H1 (cell line): ENCODE data around the gene ASF1A. TPM values are rescaled to one million over a fixed set of nuclear protein-coding genes. Genes with fewer than 3 reads are reported as not detected.

Experiments used
- CTCF ChIA-PET: fragments of 300-600 bp; sonication (Branson Sonifier 250); formaldehyde crosslinking; loops from one replicate; lab custom pipeline; 2021; ENCODE audit not compliant: partially characterized antibody; lab: Charles Lee
- POLR2A ChIA-PET: fragments of 300-600 bp; sonication (Branson Sonifier 250); formaldehyde crosslinking; loops from one replicate; lab custom pipeline; 2021; ENCODE audit warnings: inconsistent platforms; ENCODE audit not compliant: partially characterized antibody; lab: Charles Lee
- DNase-seq, 2 experiments: peaks; one replicate each; pipeline versions ENCODE4 v3.0.0 to v3.0.0-alpha.2; 2010 to 2022; ENCODE audit warnings: low spot score in 2 of 2, low read depth in 1 of 2, mixed read lengths in 1 of 2
- FAIRE-seq: peaks from 2 replicates; lab custom pipeline; 2011; peaks lifted over from hg19 to GRCh38; lab: Jason Lieb, UNC
- H2AFZ ChIP-seq: 2 replicates; pipeline ENCODE4 v1.8.1; 2012; ENCODE audit warnings: low read length, inconsistent platforms
- H2AK5ac ChIP-seq: 2 replicates; pipeline ENCODE4 v1.6.1; 2013; ENCODE audit warnings: low read depth, low read length
- H2BK120ac ChIP-seq: replicated peaks from 2 replicates; pipeline ENCODE3; 2013; ENCODE audit warnings: low read depth, low read length, inconsistent platforms
- H2BK12ac ChIP-seq: 2 replicates; pipeline ENCODE4 v1.6.1; 2013; ENCODE audit warnings: low read depth, low read length
- H2BK15ac ChIP-seq: 2 replicates; pipeline ENCODE4 v1.6.1; 2013; ENCODE audit warnings: low read length
- H2BK20ac ChIP-seq: 2 replicates; pipeline ENCODE4 v1.6.1; 2013; ENCODE audit warnings: low read length
- H2BK5ac ChIP-seq: 2 replicates; pipeline ENCODE4 v1.6.1; 2013; ENCODE audit warnings: low read depth, low read length
- H3K14ac ChIP-seq: 2 replicates; pipeline ENCODE4 v1.6.1; 2013; ENCODE audit warnings: inconsistent platforms; ENCODE audit not compliant: insufficient read length
- H3K18ac ChIP-seq: 2 replicates; pipeline ENCODE4 v1.6.1; 2013; ENCODE audit warnings: low read length; ENCODE audit errors: extremely low read depth
- H3K23ac ChIP-seq: 2 replicates; pipeline ENCODE4 v1.6.1; 2013; ENCODE audit warnings: inconsistent platforms; ENCODE audit not compliant: insufficient read length
- H3K23me2 ChIP-seq: 2 replicates; pipeline ENCODE4 v1.6.1; 2013; ENCODE audit warnings: low read depth, low read length
- H3K27ac ChIP-seq: 2 replicates; pipeline ENCODE4 v1.6.1; 2011; ENCODE audit warnings: low read depth, low read length, inconsistent platforms
- H3K27me3 ChIP-seq, 4 experiments: replicated peaks in 1 of 4; 1 replicate in 1 of 4; 2 replicates in 3 of 4; pipeline versions ENCODE4 v1.6.1 to v1.8.1; 2011 to 2013; ENCODE audit warnings: low read length in 3 of 4, mild to moderate bottlenecking in 3 of 4, inconsistent platforms in 2 of 4, mixed read lengths in 2 of 4, moderate library complexity in 1 of 4; ENCODE audit not compliant: control insufficient read depth in 3 of 4, insufficient read depth in 3 of 4; ENCODE audit errors: extremely low read depth in 1 of 4
- H3K36me3 ChIP-seq, 4 experiments: 2 replicates each; pipeline versions ENCODE4 v1.6.1 to v1.8.1; 2011 to 2013; ENCODE audit warnings: mild to moderate bottlenecking in 4 of 4, low read length in 3 of 4, moderate library complexity in 2 of 4, control low read depth in 1 of 4, inconsistent platforms in 1 of 4; ENCODE audit not compliant: insufficient read depth in 4 of 4, control insufficient read depth in 2 of 4
- H3K4ac ChIP-seq: replicated peaks from 2 replicates; pipeline ENCODE3; 2013; ENCODE audit warnings: low read length, low read depth, mixed read lengths, inconsistent platforms; ENCODE audit not compliant: insufficient read length
- H3K4me1 ChIP-seq, 4 experiments: replicated peaks in 1 of 4; 1 replicate in 1 of 4; 2 replicates in 3 of 4; pipeline versions ENCODE4 v1.6.1 to v1.8.1; 2011 to 2013; ENCODE audit warnings: low read length in 3 of 4, inconsistent platforms in 2 of 4, mixed read lengths in 1 of 4; ENCODE audit not compliant: insufficient read depth in 4 of 4, control insufficient read depth in 3 of 4
- H3K4me2 ChIP-seq, 2 experiments: 2 replicates each; pipeline versions ENCODE4 v1.6.1 to v1.8.1; 2011 to 2013; ENCODE audit warnings: low read depth in 2 of 2, low read length in 2 of 2, control low read depth in 1 of 2, inconsistent platforms in 1 of 2, mild to moderate bottlenecking in 1 of 2; ENCODE audit not compliant: insufficient read depth in 1 of 2
- H3K4me3 ChIP-seq, 4 experiments: fragments of 200-600, 300-600 bp in 1 of 4; sonication (generic), shearing (Covaris generic), sonication (Bioruptor Twin) in 1 of 4; 2 replicates each; pipeline versions ENCODE4 v1.5.1 to v1.8.1; 2011 to 2016; ENCODE audit warnings: low read length in 4 of 4, low read depth in 3 of 4, control low read depth in 2 of 4, inconsistent platforms in 2 of 4, mild to moderate bottlenecking in 2 of 4, mixed read lengths in 1 of 4, moderate library complexity in 1 of 4; ENCODE audit not compliant: insufficient read depth in 2 of 4; ENCODE audit errors: extremely low read depth in 1 of 4
- H3K56ac ChIP-seq: replicated peaks from 2 replicates; pipeline ENCODE3; 2013; ENCODE audit warnings: low read depth, mild to moderate bottlenecking, mixed read lengths, low read length, inconsistent platforms; ENCODE audit not compliant: insufficient read length
- H3K79me1 ChIP-seq: 2 replicates; pipeline ENCODE4 v1.6.1; 2013; ENCODE audit warnings: low read depth, low read length, control low read depth
- H3K79me2 ChIP-seq, 2 experiments: 2 replicates each; pipeline versions ENCODE4 v1.6.1 to v1.8.1; 2012 to 2013; ENCODE audit warnings: low read length in 2 of 2, mild to moderate bottlenecking in 2 of 2, inconsistent platforms in 1 of 2; ENCODE audit not compliant: insufficient read depth in 2 of 2, control insufficient read depth in 1 of 2
- H3K9ac ChIP-seq, 4 experiments: replicated peaks in 1 of 4; 1 replicate in 1 of 4; 2 replicates in 3 of 4; pipeline versions ENCODE4 v1.6.1 to v1.8.1; 2011 to 2013; ENCODE audit warnings: low read depth in 3 of 4, low read length in 3 of 4, control low read depth in 2 of 4, mild to moderate bottlenecking in 2 of 4, moderate library complexity in 2 of 4, inconsistent platforms in 1 of 4; ENCODE audit errors: extremely low read depth in 1 of 4
- H3K9me3 ChIP-seq, 2 experiments: 2 replicates each; pipeline versions ENCODE4 v1.6.1 to v1.8.1; 2012 to 2013; ENCODE audit warnings: mild to moderate bottlenecking in 2 of 2, moderate library complexity in 2 of 2, control low read depth in 1 of 2, inconsistent platforms in 1 of 2, low read depth in 1 of 2, low read length in 1 of 2, mixed read lengths in 1 of 2; ENCODE audit not compliant: insufficient read depth in 2 of 2
- H4K20me1 ChIP-seq, 2 experiments: replicated peaks in 1 of 2; 2 replicates each; pipeline versions ENCODE3 to v1.8.1; 2011 to 2013; ENCODE audit warnings: inconsistent platforms in 2 of 2, low read length in 2 of 2, mild to moderate bottlenecking in 1 of 2; ENCODE audit not compliant: insufficient read depth in 2 of 2, control insufficient read depth in 1 of 2
- H4K5ac ChIP-seq: 2 replicates; pipeline ENCODE4 v1.6.1; 2013; ENCODE audit warnings: low read length, low read depth, mixed read lengths, inconsistent platforms; ENCODE audit not compliant: insufficient read length
- H4K8ac ChIP-seq: 2 replicates; pipeline ENCODE4 v1.8.0; 2013; ENCODE audit warnings: mild to moderate bottlenecking, moderate library complexity, low read length, inconsistent platforms; ENCODE audit not compliant: insufficient read depth; ENCODE audit errors: extremely low read depth
- H4K91ac ChIP-seq: replicated peaks from 2 replicates; pipeline ENCODE3; 2013; ENCODE audit warnings: low read length, mixed read lengths, inconsistent platforms; ENCODE audit not compliant: insufficient read length
- ASH2L ChIP-seq: fragments of 200-600, 300-600 bp; sonication (generic); IDR thresholded peaks from one replicate; pipeline ENCODE4 v1.7.1; 2017; ENCODE audit warnings: low read length
- CBX8 ChIP-seq: fragments of 300-800, 300-1000 bp; sonication (generic); IDR thresholded peaks from 2 replicates; pipeline ENCODE4 v1.7.1; 2016; ENCODE audit warnings: low read depth, low read length, borderline replicate concordance
- EP300 ChIP-seq, 2 experiments: IDR thresholded peaks; 1 replicate in 1 of 2; 2 replicates in 1 of 2; pipeline ENCODE4 v1.6.1; 2011 to 2012; ENCODE audit warnings: low read depth in 2 of 2, low read length in 2 of 2, mild to moderate bottlenecking in 2 of 2, borderline replicate concordance in 1 of 2, inconsistent platforms in 1 of 2, moderate library complexity in 1 of 2
- GTF2F1 ChIP-seq: IDR thresholded peaks from 2 replicates; pipeline ENCODE4 v1.6.1; 2012; ENCODE audit warnings: low read depth, low read length, improper control_type of control experiment, borderline replicate concordance
- HDAC6 ChIP-seq: IDR thresholded peaks from one replicate; pipeline ENCODE4 v1.7.1; 2012; ENCODE audit warnings: low read depth, mild to moderate bottlenecking, inconsistent platforms, low read length, moderate library complexity
- KDM1A ChIP-seq: fragments of 200-600, 300-600 bp; sonication (generic); IDR thresholded peaks from 2 replicates; pipeline ENCODE4 v1.7.1; 2016; ENCODE audit warnings: mild to moderate bottlenecking, low read length, borderline replicate concordance
- MAFK ChIP-seq: IDR thresholded peaks from 2 replicates; pipeline ENCODE4 v1.6.1; 2012; ENCODE audit warnings: low read depth, mild to moderate bottlenecking, improper control_type of control experiment, low read length
- SAP30 ChIP-seq: fragments of 300-600 bp; sonication (generic); IDR thresholded peaks from 2 replicates; pipeline ENCODE4 v1.7.1; 2012; ENCODE audit warnings: low read length, moderate library complexity, mild to moderate bottlenecking, inconsistent platforms; ENCODE audit not compliant: insufficient read depth, insufficient replicate concordance
- SP1 ChIP-seq: IDR thresholded peaks from 2 replicates; pipeline ENCODE4 v1.6.1; 2011; ENCODE audit warnings: low read depth, low read length
- SRF ChIP-seq: IDR thresholded peaks from 2 replicates; pipeline ENCODE4 v1.6.1; 2011; ENCODE audit warnings: mild to moderate bottlenecking, low read depth, low read length, moderate library complexity
- SUZ12 ChIP-seq: fragments of 200-600 bp; sonication (generic); IDR thresholded peaks from 2 replicates; pipeline ENCODE4 v1.6.1; 2012; ENCODE audit warnings: mild to moderate bottlenecking, inconsistent platforms, low read length, moderate library complexity, mixed read lengths
- TAF7 ChIP-seq: optimal IDR thresholded peaks from 2 replicates; pipeline ENCODE3; 2011; ENCODE audit warnings: low read depth, mild to moderate bottlenecking, inconsistent platforms, low read length, moderate library complexity, borderline replicate concordance
- TBP ChIP-seq: IDR thresholded peaks from 2 replicates; pipeline ENCODE4 v1.6.1; 2011; ENCODE audit warnings: low read depth, low read length, improper control_type of control experiment
- TCF12 ChIP-seq: IDR thresholded peaks from 2 replicates; pipeline ENCODE4 v1.6.1; 2011; ENCODE audit warnings: low read depth, mild to moderate bottlenecking, low read length
- WGBS, 2 experiments: shearing (Covaris generic) in 1 of 2; methylation state at CpG; one replicate each; pipeline versions ENCODE4 v1.1.6 to v1.1.7; 2013 to 2015; ENCODE audit warnings: low lambda C conversion rate in 2 of 2, mixed read lengths in 2 of 2, inconsistent platforms in 1 of 2, low coverage in 1 of 2, missing lambda C conversion rate in 1 of 2; ENCODE audit not compliant: insufficient replicate concordance in 2 of 2, insufficient coverage in 1 of 2, insufficient read length in 1 of 2; ENCODE audit errors: extremely low coverage in 1 of 2, missing lambda C conversion rate in 1 of 2; 5-methylcytosine and 5-hydroxymethylcytosine counted together
- polyA plus RNA-seq, 7 experiments: library from polyadenylated mRNA; depleted of rRNA in 3 of 7; stranded (reverse) in 5 of 7; unstranded in 2 of 7; fragments of >200 nt in 5 of 7; fragments of 200-250 nt in 2 of 7; gene quantifications; 1 replicate in 5 of 7; 2 replicates in 1 of 7; 4 replicates in 1 of 7; pipeline versions ENCODE4 v1.2.1 to v1.2.3, GENCODE V29; 2011 to 2013; ENCODE audit warnings: missing spikeins in 2 of 7, mixed read lengths in 2 of 7
- total RNA-seq: library from RNA; stranded (reverse); fragmentation: NEBNext Ultra II Directional; extraction: Animal tissue kit (Norgen Biotek cat#: 25700); gene quantifications from 2 replicates; pipeline ENCODE4 v1.2.1, GENCODE V29; 2021

ASF1A gene
- total and polyA plus RNA-seq, 2 of the 8 experiments (the other 6 are each of a cell fraction or from before 2014, with no cell fraction given) = 11.4 to 50.2 TPM

- H3K56ac ChIP-seq = no peak overlapping the region
- no peak overlapping the region for H2AK5ac ChIP-seq
- H2AFZ ChIP-seq = no peak overlapping the region
- H3K23ac ChIP-seq = no peak overlapping the region
- H3K27ac ChIP-seq = no peak overlapping the region
- no peaks in the 10 kb centered on the region for H3K27me3 ChIP-seq
- H3K18ac ChIP-seq = no peak overlapping the region
- no peaks in the 10 kb centered on the region for H4K20me1 ChIP-seq
- H3K9ac ChIP-seq = no peak overlapping the region
- H3K4me2 ChIP-seq = no peak overlapping the region
- H4K8ac ChIP-seq = peak overlapping the region; percentile 51; the same call in 1 of the 2 replicates
- no peak overlapping the region for H2BK5ac ChIP-seq
- H3K14ac ChIP-seq = no peak overlapping the region
- TF ChIP-seq GTF2F1 (no peak), SRF (no peak), SAP30 (no peak), EP300 (IDR thresholded peaks at IDR 0.05; ENCODE audit: borderline replicate concordance in 1 of 2, low read depth in 2 of 2, low read length in 2 of 2) (no peak), MAFK (no peak), KDM1A (no peak), HDAC6 (no peak), TCF12 (no peak), TBP (no peak), SUZ12 (no peak), SP1 (no peak), TAF7 (no peak), ASH2L (no peak), CBX8 (no peak)
- TF ChIP-seq, all 59 proteins: peak for 0
- H2BK120ac ChIP-seq = no peak overlapping the region
- H3K4me1 ChIP-seq = peaks cover 0 to 8% (median 3%) of the 10 kb centered on the region in 4 experiments; a peak in 4 of 7 replicates
- ChIA-PET POLR2A (no interaction called here), CTCF (no interaction called here)
- no peaks in the 10 kb centered on the region; the same call in 1 of the 2 replicates for H3K79me1 ChIP-seq
- no peak for FAIRE-seq
- H2BK15ac ChIP-seq = no peak overlapping the region
- H3K4me3 ChIP-seq = no peak overlapping the region
- H3K9me3 ChIP-seq = no peaks in the 10 kb centered on the region
- no peak for DNase-seq
- H2BK20ac ChIP-seq = no peak overlapping the region
- H4K5ac ChIP-seq = no peak overlapping the region
- WGBS, 2 experiments = 84% methylated on average over 6 of the region's 6 CpGs; no CpG with 5 or more reads in 1 of the 2 experiments
- peaks cover 0 to 4% of the 10 kb centered on the region in 2 experiments; a peak in 1 of 4 replicates for H3K79me2 ChIP-seq
- no peaks in the 10 kb centered on the region; a peak in 1 of 8 replicates for H3K36me3 ChIP-seq
- no peak overlapping the region for H2BK12ac ChIP-seq
- H3K23me2 ChIP-seq = no peaks in the 10 kb centered on the region
- no peak overlapping the region for H4K91ac ChIP-seq
- no peak overlapping the region for H3K4ac ChIP-seq
These were observed 7.3 kb upstream of the ASF1A start for GRCh38 chr6:118886641-118887040.
